Fibroblast of peridontal ligament (primary cell): ENCODE results near the gene NFKBIE.

ENCODE experiments used
- DNase-seq: peaks from one replicate; pipeline ENCODE4 v3.0.0-alpha.2; 2010; ENCODE audit errors: extremely low read depth

Gene NFKBIE

GRCh38 chr6:44226368-44227147, 38.8 kb downstream of the NFKBIE start:
- DNase-seq: no peak

DNA sequence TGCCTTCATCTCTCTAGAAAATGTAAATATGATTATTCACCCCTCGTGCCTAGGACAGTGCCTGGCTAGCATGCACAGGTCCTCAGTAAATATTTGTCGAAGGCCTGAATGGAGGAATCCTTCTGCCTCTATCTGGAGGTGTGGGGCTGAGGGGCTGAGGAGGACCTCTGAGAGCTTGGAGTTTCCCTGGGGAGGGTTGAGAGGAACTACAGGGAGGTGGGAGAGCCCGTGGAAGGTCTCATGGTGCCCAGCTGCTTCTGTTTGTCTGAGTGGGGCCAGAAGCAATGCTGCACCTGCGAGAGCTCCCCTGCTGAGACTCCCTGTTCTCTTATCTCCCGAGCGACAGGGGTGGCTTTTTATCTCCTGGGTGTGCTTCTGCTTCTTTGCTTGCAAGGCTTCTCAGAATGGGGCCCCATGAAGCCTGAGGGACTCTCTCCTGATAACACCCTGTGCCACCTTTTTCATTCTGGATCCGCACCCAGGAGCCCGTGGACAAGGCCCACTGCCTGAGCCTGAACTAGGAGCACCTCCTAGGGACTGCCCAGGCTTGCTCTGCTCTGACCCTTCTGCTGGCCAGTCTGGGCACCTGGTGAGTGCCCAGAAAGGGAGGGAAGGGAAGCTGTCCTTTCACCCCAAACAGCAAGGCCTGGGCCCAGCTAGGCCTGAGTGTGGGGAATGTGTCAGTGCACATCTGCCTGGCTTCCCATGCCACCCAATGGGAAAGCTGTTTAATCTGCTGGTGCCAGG, 39.6 kb downstream of the NFKBIE start:
- no peak for DNase-seq

GRCh38 chr6:44224965-44225305, 40.4 kb downstream of the NFKBIE start:
- no peak for DNase-seq

DNA sequence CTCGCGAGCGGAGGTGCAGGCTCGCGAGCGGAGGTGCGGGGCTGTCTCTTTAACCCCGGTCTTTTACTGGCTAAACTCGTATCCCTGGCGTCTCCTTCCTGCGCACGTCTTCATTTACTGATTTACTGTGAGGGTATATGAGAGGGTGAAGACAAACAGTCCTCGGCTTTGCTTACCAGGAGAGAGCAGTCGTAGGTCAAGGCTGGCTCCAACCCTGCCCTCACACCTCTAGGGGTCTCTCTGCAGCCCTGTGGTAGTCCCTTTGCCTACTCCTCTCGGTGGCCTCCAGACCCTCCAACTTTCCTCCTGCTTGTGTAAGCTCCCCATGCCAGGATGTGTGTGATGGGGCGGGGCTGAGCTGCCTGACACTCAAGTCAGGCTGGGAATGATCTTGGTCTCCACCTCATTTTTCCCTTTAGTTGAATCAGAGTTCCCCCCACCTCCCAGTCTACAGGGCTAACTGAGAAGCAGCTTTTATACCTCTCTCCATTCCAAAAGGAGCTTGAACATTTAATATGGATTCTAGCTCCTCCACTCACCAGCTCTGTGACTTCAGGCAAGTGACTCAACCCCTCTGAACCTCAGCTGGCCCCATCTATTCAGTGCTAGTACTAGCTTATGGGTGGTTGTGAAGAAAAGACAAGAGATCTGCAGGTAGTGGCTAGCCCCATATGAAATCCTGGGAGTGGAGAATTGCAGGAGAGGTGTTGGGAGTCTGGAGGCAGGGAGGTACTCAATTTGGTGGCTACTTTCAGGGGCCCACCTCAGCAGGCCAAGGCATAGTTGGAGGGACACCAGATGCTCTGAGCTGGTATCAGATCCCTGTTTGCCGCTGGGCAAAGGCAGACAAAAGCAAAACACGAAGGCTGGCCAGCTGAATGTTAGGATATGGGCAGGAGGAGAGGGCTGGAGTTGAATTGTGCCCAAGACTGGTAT, 41.1 kb downstream of the NFKBIE start:
- no peak for DNase-seq

- DNase-seq: no peak
Measured at GRCh38 chr6:44223319-44224028, 41.9 kb downstream of the NFKBIE start, which contains the start of gene SLC29A1. SLC29A1 (plus strand) TSS chr6:44223595; CDS start chr6:44227314, 3,719 bp downstream.

- DNase-seq: no peak
Measured at GRCh38 chr6:44222486-44223318, 42.6 kb downstream of the NFKBIE start.

- DNase-seq: no peak
Measured at GRCh38 chr6:44221961-44222335, 43.4 kb downstream of the NFKBIE start.

DNA sequence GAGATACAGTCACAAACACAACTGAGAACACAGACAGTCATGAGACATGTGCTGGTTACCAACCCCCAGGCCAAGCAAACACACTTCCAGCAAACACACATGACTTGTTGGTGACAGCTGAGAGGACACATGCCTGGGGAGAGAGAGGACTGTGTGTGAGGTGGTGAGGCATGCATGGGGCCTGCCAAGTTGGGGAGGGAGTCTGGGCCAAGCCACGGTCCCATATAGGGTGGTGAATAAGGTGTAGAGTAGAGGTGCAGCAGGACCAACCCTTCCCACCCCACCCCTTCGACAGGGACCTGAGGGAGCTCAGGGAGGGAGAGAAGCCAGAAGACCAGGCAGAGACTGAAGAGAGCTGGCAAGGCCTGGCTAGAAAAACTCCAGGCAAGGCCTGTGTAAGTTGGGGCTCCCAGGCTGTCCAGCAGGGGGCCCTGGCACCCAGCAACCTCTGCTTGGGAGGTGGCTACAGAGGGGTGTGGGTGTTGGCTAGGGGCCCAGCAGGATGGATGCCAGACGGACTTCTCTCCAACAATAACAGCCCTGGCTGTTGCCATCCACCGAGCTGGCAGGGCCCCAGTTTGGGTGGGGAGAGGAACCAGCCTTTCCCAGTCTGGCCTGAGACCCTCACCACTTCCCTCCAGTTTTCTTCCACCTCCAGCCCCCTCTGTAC, 43.9 kb downstream of the NFKBIE start:
- peak; percentile 67 for DNase-seq

DNA sequence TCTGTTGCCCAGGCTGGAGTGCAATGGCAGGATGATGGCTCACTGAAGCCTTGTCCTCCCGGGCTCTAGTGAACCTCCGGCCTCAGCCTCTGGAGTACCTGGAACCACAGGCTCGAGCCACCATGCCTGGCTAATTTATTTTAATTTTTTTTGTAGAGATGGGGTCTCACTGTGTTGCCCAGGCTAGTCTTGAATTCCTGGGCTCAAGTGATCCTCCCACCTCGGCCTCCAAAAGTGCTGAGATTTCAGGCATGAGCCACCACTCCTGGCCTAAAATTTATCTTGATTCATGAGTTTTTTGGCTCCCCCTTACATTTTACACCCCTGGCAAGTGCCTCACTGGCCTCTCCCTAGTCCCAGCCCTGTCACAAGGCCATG, 44.4 kb downstream of the NFKBIE start:
- no peak for DNase-seq

DNA sequence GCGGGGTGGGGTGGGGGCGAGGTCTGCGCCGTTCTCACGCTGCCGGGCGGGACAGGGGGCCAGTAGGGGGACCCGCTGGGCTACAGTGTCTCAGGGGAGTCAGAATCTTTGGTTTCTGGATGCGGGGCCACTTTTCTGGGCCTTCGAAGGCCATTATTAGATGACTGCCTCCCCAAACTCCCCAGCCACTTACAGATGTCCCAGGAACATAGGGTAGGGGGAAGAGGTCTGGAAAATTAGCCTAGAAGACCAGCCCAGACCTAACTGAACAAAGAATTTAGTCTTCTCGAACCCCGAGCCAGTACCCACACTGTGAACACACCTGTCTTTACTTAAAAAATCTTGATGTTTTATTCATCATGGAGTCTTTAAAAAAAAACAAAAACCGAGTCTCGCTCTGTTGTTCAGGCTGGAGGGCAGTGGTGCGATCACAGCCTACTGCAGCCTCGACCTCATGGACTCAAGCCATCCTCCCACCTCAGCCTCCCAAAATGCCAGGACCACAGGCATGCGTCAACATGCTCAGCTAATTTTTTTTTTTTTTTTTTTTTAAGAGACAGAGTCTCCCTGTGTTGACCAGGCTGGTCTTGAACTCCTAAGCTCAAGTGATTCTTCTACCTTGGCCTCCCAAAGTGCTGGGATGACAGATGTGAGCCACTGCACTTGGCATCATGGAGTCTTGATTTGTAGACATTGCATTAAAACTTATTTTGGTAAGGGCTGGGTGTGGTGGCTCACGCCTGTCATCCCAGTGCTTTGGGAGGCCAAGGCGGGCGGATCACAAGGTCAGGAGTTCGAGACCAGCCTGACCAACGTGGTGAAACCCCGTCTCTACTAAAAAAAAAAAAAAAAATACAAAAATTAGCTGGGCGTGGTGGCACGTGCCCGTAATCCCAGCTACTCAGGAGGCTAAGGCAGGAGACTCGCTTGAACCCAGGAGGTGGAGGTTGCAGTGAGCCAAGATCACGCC, 45.3 kb downstream of the NFKBIE start:
- no peak for DNase-seq

DNA sequence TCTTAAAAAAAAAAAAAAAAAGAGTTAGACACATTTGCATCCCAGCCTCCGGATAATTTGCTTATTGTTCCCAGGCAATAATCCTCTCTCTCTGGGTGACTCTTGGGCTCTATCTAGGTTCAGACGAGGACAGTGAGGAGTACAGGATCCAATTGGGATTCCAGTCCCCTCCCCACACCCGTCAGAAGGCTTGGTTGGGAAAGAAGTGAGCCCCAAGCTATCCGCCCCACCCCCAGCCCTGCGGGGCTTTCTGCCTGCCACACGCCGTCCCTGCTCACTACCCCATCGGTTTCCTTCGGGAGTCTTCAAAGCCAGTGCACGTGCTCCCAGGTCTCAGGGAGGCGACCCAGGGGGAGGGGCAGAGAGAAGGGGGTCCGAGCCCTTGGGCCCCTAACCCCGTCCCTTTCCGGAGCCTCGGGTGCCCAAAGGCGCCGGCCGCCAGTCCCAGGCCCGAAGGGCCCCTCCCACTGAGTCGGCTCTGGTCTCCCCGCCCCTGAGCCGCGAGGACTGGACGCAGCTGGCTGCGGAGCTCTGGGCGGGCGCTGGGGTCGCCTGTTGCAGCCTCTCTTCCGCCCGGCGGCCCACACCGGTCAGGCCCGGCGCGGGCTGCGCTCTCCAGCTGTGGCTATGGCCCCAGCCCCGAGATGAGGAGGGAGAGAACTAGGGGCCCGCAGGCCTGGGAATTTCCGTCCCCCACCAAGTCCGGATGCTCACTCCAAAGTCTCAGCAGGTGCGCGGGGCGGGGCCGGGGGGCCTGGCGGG, 46.1 kb downstream of the NFKBIE start:
- DNase-seq: peak; percentile 12

GRCh38 chr6:44217332-44218143, 47.8 kb downstream of the NFKBIE start:
- no peak for DNase-seq

DNA sequence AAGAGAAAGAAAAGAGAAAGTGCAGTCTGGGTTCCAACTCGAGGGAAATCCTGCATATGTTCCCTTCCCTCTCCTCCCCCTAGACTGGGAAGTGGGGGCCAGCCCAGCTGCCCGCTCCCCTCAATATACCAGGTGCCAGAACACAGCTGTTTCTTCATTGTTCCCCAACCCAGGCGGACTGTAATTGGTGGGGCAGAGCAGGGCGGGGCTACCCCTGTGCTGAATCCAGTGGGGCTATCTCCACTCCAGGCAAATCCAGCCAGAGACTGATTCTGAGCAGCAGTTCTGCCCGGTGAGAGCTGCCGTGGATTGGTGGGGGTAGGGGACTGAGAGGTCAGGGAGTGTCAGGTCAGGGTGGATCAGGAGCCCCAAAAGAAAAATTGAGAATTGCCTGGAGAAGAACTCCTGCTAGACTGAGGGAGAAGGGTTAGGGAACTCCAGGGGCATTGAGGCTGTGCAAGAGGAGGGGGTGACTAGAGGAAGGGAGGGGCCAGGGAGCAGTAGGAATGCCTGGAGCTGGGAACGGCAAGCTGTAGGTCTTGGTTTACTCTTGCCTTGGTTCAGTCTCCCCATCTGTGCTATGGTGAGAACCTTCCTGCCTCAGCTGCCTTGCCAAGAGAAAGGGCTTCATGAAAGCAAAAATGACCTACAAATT, 48.5 kb downstream of the NFKBIE start, which contains the start of gene MYMX:
MYMX (plus strand) TSS at position 250 of the 655 bp plus-strand sequence. CDS start 546 bp downstream, outside the sequence.
- DNase-seq: no peak

- no peak for DNase-seq
Measured at GRCh38 chr6:44214307-44214706, 51.0 kb downstream of the NFKBIE start.

DNA sequence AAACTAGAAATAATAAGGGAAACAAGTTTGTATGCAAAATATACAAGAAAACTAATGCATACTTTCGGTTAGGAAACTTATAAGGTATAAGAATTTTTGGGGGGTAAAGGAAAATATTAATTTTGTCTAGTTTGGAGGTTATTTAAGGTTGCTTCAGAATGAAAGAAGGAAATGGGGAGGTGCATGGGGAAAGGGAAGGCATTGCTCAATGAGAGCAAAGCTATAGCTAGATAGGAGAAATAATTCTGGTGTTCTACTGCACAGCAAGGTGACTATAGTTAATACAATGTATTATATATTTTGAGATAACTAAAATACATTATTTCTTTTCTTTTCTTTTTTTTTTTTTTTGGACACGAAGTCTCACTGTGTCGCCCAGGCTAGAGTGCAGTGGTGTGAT, 54.1 kb downstream of the NFKBIE start:
- no peak for DNase-seq
